NCI-H774 (cell line): ENCODE results near the gene EDA.

Source experiments
- DNase-seq: peaks from one replicate; lab custom pipeline; 2025; lab: John Stamatoyannopoulos, UW

Gene EDA

DNA sequence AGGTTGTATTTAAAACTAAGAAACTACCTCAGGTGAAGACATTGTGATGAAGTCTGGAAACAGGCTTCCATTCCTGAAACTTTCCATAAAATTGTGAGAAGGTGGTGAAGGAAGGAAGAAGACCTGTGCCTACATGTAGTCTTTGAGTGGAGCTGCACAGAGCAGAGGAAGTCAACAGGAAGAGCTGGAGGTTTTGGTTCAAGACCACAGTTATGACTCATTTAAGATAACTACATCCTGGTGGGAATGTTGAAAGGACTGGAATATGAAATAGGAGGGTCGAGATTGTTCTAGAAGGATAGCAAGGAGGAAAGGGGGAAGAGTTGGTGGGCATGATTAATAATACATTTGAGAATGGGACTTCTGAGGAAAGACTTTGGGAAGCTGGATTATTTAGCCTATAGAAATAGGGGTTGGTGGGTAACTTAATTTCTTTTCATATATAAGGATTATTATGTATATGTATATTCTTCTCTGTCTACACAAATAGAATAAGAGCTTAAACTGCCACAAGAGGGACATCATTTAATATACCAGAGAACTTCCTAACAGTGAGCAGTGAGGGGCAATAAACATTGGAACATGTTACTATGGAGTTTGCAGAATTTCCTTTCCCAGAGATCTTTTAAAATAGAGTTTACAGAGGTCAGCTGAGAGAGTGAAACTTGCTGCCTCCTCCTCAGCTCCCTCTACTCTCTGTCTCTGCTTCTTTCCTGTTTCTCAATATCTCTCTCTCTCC is 410.4 kb downstream of the EDA start:
- DNase-seq, result no peak

GRCh38 chrX:70026851-70027200 is 410.9 kb downstream of the EDA start:
- no peak for DNase-seq

DNA sequence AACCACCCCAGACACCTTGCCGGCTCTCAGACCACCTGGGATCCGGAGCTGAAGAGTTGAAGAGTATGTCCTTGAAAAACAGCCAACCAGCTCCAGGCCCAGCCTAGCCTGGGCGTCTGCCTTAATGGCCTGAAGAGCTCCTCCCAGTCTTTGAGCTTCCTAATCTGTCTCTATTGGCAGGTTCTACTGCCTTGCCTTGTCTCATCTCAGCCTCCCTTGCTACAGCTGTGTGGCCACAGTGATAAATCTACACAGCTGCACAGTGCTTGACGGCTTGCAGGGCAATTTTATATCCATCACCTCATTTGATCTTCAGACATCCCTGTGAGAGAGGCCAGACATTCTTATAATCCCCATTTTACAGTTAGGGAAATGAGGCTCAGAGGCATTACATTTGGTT is 413.9 kb downstream of the EDA start:
- DNase-seq, result no peak

- peak; percentile 2 for DNase-seq
These were observed 414.4 kb downstream of the EDA start for GRCh38 chrX:70030301-70030767.

GRCh38 chrX:70032792-70033191 is 416.9 kb downstream of the EDA start:
- no peak for DNase-seq

GRCh38 chrX:70033348-70034051 is 417.6 kb downstream of the EDA start:
- DNase-seq, result no peak

GRCh38 chrX:70034646-70035045 is 418.7 kb downstream of the EDA start:
- no peak for DNase-seq

DNA sequence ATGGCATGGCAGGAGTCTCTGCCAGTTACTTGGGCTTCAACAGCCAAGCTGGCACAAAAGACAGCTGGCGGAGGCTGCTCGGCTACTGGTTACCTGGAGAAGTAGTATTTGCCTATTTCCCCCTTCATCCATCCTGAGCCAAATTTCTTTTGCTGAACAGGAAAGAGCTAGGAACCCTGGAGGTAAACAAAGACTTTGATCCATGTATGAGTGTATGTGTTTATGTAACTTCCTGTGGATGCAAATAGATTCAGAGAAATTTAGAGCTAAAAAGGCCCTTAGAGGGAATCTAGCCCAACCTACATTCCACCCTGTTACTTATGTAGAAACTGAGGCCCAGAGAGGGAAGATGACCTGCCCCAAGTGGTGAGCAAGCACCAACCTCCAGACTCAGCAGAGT is 422.6 kb downstream of the EDA start:
- DNase-seq, result no peak

DNA sequence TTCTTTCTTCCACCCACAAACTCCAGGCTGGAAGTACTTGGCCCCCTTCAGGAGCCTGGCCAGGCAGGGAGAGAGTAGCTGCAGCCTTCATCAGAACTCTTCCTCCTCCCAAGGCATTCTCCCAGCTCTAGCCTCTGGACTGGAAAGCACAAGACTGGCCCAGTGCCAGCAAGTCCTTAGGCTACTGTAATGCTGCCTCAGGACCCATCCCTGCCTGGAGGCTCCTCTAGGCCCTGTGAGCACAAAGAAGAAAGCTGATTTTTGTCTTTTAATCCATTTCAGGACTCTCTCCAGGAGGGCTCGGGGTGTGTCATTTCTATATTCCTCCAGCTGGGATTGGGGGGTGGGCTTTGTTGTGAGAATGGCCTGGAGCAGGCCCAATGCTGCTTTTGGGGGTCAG is 423.0 kb downstream of the EDA start:
- no peak for DNase-seq

- no peak for DNase-seq
These were observed 423.8 kb downstream of the EDA start for GRCh38 chrX:70039758-70040157.

- no peak for DNase-seq
These were observed 426.1 kb downstream of the EDA start for GRCh38 chrX:70041993-70042392.

GRCh38 chrX:70042399-70043371 is 426.8 kb downstream of the EDA start:
- DNase-seq, result no peak

GRCh38 chrX:70043685-70044084 is 427.8 kb downstream of the EDA start:
- DNase-seq, result no peak

- DNase-seq, result no peak
These were observed 428.8 kb downstream of the EDA start for GRCh38 chrX:70044541-70045245.

DNA sequence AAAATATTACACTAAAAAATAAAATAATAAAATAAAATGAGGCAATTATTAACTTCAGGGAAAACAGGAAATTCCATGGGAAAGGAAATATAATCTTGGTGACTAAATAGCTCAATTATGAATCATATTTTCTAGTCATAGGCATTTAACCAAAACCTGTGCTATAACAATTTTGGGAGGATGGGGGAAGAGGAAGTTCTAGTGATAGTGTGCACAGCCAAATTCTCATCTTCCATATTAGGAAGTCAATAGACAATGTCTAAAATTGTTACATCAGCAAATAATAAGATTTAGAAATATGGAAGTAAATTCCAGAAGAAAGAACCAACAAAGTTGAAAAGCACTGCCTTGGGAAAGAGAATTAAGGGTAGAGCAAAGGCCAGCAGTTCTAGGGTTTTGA is 431.1 kb downstream of the EDA start:
- DNase-seq, result no peak

GRCh38 chrX:70049406-70049805 is 433.5 kb downstream of the EDA start:
- no peak for DNase-seq

- no peak for DNase-seq
These were observed 434.0 kb downstream of the EDA start, which contains the start of gene AWAT2 for GRCh38 chrX:70049925-70050324. TSS of gene AWAT2 (minus strand) at chrX:70049938. CDS start at chrX:70049932, 6 bp downstream.

DNA sequence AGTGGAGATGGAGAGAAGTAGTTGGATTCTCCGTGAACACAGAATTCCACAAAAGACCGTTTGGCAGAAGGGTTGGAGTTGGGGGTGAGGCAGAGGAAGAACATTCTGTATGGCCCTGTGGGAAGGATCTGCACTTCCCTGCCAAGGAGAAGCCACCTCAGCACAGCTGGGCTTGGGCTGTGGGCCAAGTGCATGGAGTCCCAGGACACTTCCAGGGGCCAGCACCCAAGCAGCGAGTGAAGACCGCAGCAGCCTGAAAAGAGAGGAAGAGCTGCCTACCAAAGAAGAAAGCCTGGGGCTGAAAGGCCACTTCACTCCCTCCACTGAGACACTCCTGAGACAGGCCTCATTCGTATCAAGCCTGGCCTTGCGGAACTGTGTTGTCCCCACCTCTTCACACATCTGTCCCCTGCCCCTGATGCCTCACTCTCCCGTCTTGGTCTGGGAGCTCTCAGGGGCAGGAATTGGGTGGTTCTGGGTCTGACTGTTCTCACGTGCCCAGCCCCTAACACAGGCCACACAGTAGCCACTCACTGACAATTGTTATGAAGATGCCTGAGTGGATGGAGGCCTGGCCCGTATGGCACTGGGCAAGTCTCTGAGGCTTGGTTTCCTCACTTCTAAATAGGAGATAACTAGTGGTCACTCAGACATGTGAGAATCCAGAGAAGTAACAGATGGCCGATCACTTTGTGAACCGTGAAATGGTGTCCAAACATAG is 437.1 kb downstream of the EDA start:
- no peak for DNase-seq

DNA sequence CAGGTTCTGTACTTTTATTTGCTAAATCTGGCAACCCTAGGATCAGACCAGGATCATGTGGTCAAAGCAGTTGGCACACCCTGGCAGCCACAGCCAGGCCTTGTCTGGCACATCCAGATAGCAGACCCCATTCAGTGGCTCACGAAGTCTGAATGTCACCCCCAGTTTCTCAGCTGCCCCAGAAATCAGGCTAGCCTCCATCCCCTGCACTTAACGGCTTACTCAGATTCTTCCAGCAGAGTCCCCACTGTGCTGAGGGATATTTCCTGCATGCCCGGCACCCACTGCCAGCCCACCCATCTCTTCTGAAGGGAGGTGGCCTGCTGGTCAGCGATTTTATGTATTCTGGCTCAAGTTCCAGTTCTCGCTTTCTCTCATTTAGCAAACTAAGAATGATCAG is 438.5 kb downstream of the EDA start:
- DNase-seq, result no peak

DNA sequence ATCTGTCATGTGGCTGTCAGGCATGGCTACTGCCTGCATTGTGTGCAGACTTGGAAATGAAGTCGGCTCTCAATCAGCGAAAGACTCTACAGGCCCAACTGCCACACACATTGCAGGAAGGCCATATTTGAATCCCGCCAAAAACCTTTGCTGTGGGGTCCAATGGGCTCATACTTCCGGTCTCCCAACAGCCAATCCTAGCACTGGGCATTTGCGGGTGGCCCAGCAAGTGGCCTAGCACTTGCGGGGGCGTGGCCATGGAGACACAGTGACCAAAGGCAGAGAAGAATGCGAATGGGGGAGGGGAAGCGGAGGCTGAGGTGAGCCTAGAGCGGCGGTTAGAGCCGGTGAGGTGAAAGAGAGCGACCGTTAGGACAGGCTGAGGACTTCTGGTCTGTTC is 446.2 kb downstream of the EDA start, which contains the start of gene OTUD6A:
Gene OTUD6A (plus strand): TSS at position 382 of the 400 bp plus-strand sequence. CDS start 68 bp downstream, outside the sequence.
- no peak for DNase-seq

DNA sequence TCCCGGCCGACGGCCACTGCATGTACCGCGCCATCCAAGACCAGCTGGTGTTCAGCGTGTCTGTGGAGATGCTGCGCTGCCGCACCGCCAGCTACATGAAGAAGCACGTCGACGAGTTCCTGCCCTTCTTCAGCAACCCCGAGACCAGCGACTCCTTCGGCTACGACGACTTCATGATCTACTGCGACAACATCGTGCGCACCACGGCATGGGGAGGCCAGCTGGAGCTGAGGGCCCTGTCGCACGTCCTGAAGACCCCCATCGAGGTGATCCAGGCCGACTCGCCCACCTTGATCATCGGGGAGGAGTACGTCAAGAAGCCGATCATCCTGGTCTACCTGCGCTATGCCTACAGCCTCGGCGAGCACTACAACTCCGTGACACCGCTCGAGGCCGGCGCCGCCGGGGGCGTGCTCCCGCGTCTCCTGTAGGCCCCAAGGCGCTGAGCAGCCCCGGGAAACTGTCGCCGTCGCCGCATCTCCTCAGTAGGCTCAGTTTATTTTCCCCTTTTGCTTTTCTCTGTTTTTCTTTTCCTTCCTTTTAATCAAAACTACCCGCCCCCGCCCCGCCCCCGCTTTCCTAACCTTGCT is 447.1 kb downstream of the EDA start:
- DNase-seq, result no peak
